ENCODE measurements around the gene RNU5B-1.

The RNU5B-1 gene

GRCh38 chr15:65285291-65286068, 19.0 kb upstream of the RNU5B-1 start:
- Histone ChIP-seq H3K27me3 (ENCODE audit: low read depth, low read length) (0 out of 2 replicates have a peak, but pooled peaks cover 3% of the 10 kb centered on the region), H4K20me1 (ENCODE audit: insufficient read depth, low read length) (no peaks in the 10 kb centered on the region), H3K4me2 (ENCODE audit: low read length) (peak overlapping the region; percentile 90), H3K9ac (ENCODE audit: low read length) (peak overlapping the region; percentile 75), H3K4me1 (ENCODE audit: low read length) (peaks cover 17% of the 10 kb centered on the region), H3K79me2 (ENCODE audit: low read length) (no peaks in the 10 kb centered on the region), H3K9me3 (ENCODE audit: insufficient read depth, low read length) (no peaks in the 10 kb centered on the region), H3K4me3 (ENCODE audit: low read length) (peak overlapping the region; percentile 83), H3K36me3 (replicated peaks; ENCODE audit: low read depth, low read length) (no peaks in the 10 kb centered on the region), H2AFZ (ENCODE audit: low read depth, low read length) (peak overlapping the region; percentile 34; the same call in 1 of the 2 replicates), H3K27ac (ENCODE audit: low read length) (no peak overlapping the region)
- TF ChIP-seq CTCF (IDR thresholded peaks at IDR 0.05; ENCODE audit: low read depth, low read length) (no peak), EZH2phosphoT487 (IDR thresholded peaks at IDR 0.05; ENCODE audit: low read depth) (no peak)

GRCh38 chr15:65286069-65286703, 18.3 kb upstream of the RNU5B-1 start:
- H3K27ac ChIP-seq (ENCODE audit: low read length), result peak overlapping the region; percentile 12; the same call in 1 of the 2 replicates

GRCh38 chr15:65286704-65287519, 17.6 kb upstream of the RNU5B-1 start, which contains the start of gene PARP16:
Gene PARP16, minus strand, starts transcription at chr15:65286883. Its CDS starts 457 bp downstream, at chr15:65286426.
- H3K27me3 ChIP-seq (ENCODE audit: low read depth, low read length), result 0 out of 2 replicates have a peak, but pooled peaks cover 3% of the 10 kb centered on the region
- TF ChIP-seq CTCF (IDR thresholded peaks at IDR 0.05; ENCODE audit: low read depth, low read length) (peak; percentile 37), EZH2phosphoT487 (IDR thresholded peaks at IDR 0.05; ENCODE audit: low read depth) (no peak)
- H3K27ac ChIP-seq (ENCODE audit: low read length), result peak within 1 kb of the TSS; percentile 12; the same call in 1 of the 2 replicates
- H3K4me3 ChIP-seq (ENCODE audit: low read length), result peak within 1 kb of the TSS; percentile 83
- H3K9me3 ChIP-seq (ENCODE audit: insufficient read depth, low read length), result no peaks in the 10 kb centered on the region
- peak within 1 kb of the TSS; percentile 91 for H3K4me2 ChIP-seq (ENCODE audit: low read length)
- peaks cover 17% of the 10 kb centered on the region for H3K4me1 ChIP-seq (ENCODE audit: low read length)
- H2AFZ ChIP-seq (ENCODE audit: low read depth, low read length), result peak within 1 kb of the TSS; percentile 73
- peak within 1 kb of the TSS; percentile 75 for H3K9ac ChIP-seq (ENCODE audit: low read length)
- no peaks in the 10 kb centered on the region for H3K36me3 ChIP-seq (replicated peaks; ENCODE audit: low read depth, low read length)
- H4K20me1 ChIP-seq (ENCODE audit: insufficient read depth, low read length), result no peaks in the 10 kb centered on the region
- no peaks in the 10 kb centered on the region for H3K79me2 ChIP-seq (ENCODE audit: low read length)

More at GRCh38 chr15:65286069-65286703, 18.3 kb upstream of the RNU5B-1 start:
- TF ChIP-seq EZH2phosphoT487 (IDR thresholded peaks at IDR 0.05; ENCODE audit: low read depth) (no peak), CTCF (IDR thresholded peaks at IDR 0.05; ENCODE audit: low read depth, low read length) (no peak)
- peak overlapping the region; percentile 90 for H3K4me2 ChIP-seq (ENCODE audit: low read length)
- H3K27me3 ChIP-seq (ENCODE audit: low read depth, low read length), result 0 out of 2 replicates have a peak, but pooled peaks cover 3% of the 10 kb centered on the region
- H3K9ac ChIP-seq (ENCODE audit: low read length), result peak overlapping the region; percentile 75
- no peaks in the 10 kb centered on the region for H3K79me2 ChIP-seq (ENCODE audit: low read length)
- H3K9me3 ChIP-seq (ENCODE audit: insufficient read depth, low read length), result no peaks in the 10 kb centered on the region
- H3K4me1 ChIP-seq (ENCODE audit: low read length), result peaks cover 17% of the 10 kb centered on the region
- peak overlapping the region; percentile 83 for H3K4me3 ChIP-seq (ENCODE audit: low read length)
- no peaks in the 10 kb centered on the region for H4K20me1 ChIP-seq (ENCODE audit: insufficient read depth, low read length)
- peak overlapping the region; percentile 34 for H2AFZ ChIP-seq (ENCODE audit: low read depth, low read length)
- no peaks in the 10 kb centered on the region for H3K36me3 ChIP-seq (replicated peaks; ENCODE audit: low read depth, low read length)

All from OCI-LY3 (cell line).